H9 (cell line): ENCODE data around the gene ZAP70. TPM values are rescaled to one million over a fixed set of nuclear protein-coding genes. Genes with fewer than 3 reads are reported as not detected.

Experiments used
- DNase-seq: peaks from one replicate; pipeline ENCODE4 v3.0.0-alpha.2; 2017
- H2AFZ ChIP-seq: one replicate; pipeline ENCODE4 v1.6.1; 2013; ENCODE audit warnings: mild to moderate bottlenecking, low read length, control low read depth, moderate library complexity
- H2AK5ac ChIP-seq: 2 replicates; pipeline ENCODE4 v1.6.1; 2013; ENCODE audit warnings: low read length, control low read depth, mixed read lengths; ENCODE audit not compliant: insufficient read length
- H2BK120ac ChIP-seq: one replicate; pipeline ENCODE4 v1.6.1; 2013; ENCODE audit warnings: low read depth, mild to moderate bottlenecking, low read length, control low read depth, inconsistent platforms; ENCODE audit not compliant: poor library complexity, severe bottlenecking
- H2BK12ac ChIP-seq: 2 replicates; pipeline ENCODE4 v1.6.1; 2013; ENCODE audit warnings: low read length, control low read depth, mixed read lengths, low read depth; ENCODE audit not compliant: insufficient read length
- H2BK15ac ChIP-seq: 2 replicates; pipeline ENCODE4 v1.6.1; 2013; ENCODE audit warnings: low read depth, low read length, control low read depth
- H2BK20ac ChIP-seq: one replicate; pipeline ENCODE4 v1.6.1; 2013; ENCODE audit warnings: low read depth, mild to moderate bottlenecking, low read length, control low read depth, inconsistent platforms; ENCODE audit not compliant: poor library complexity, severe bottlenecking
- H2BK5ac ChIP-seq: 2 replicates; pipeline ENCODE4 v1.6.1; 2013; ENCODE audit warnings: low read length, control low read depth, mixed read lengths; ENCODE audit not compliant: insufficient read length
- H3K14ac ChIP-seq: 2 replicates; pipeline ENCODE4 v1.6.1; 2013; ENCODE audit warnings: low read length, control low read depth; ENCODE audit not compliant: insufficient read depth
- H3K18ac ChIP-seq: 2 replicates; pipeline ENCODE4 v1.6.1; 2013; ENCODE audit warnings: low read depth, mild to moderate bottlenecking, mixed read lengths, low read length, control low read depth; ENCODE audit not compliant: insufficient read length
- H3K23ac ChIP-seq: 2 replicates; pipeline ENCODE4 v1.6.1; 2013; ENCODE audit warnings: low read length, control low read depth, mixed read lengths, low read depth; ENCODE audit not compliant: insufficient read length
- H3K23me2 ChIP-seq: 2 replicates; pipeline ENCODE4 v1.6.1; 2013; ENCODE audit warnings: low read depth, mild to moderate bottlenecking, mixed read lengths, low read length, control low read depth; ENCODE audit not compliant: insufficient read length, poor library complexity, severe bottlenecking
- H3K27ac ChIP-seq: 2 replicates; pipeline ENCODE4 v1.5.1; 2013; ENCODE audit warnings: low read length, control low read depth, mixed read lengths, low read depth; ENCODE audit not compliant: insufficient read length
- H3K27me3 ChIP-seq: 2 replicates; pipeline ENCODE4 v1.6.1; 2013; ENCODE audit warnings: low read length, control low read depth, inconsistent platforms; ENCODE audit not compliant: insufficient read depth
- H3K4ac ChIP-seq: 2 replicates; pipeline ENCODE4 v1.6.1; 2013; ENCODE audit warnings: low read depth, mild to moderate bottlenecking, control low read depth, inconsistent platforms, low read length, moderate library complexity
- H3K4me1 ChIP-seq: 2 replicates; pipeline ENCODE4 v1.6.1; 2013; ENCODE audit warnings: low read length, control low read depth, inconsistent platforms; ENCODE audit not compliant: insufficient read depth
- H3K4me2 ChIP-seq: 2 replicates; pipeline ENCODE4 v1.6.1; 2013; ENCODE audit warnings: low read length, control low read depth, mixed read lengths; ENCODE audit not compliant: insufficient read length, insufficient read depth
- H3K56ac ChIP-seq: 2 replicates; pipeline ENCODE4 v1.6.1; 2013; ENCODE audit warnings: low read depth, mild to moderate bottlenecking, mixed read lengths, low read length, control low read depth; ENCODE audit not compliant: insufficient read length
- H3K79me1 ChIP-seq: 2 replicates; pipeline ENCODE4 v1.6.1; 2013; ENCODE audit warnings: low read depth, mild to moderate bottlenecking, moderate library complexity, low read length, control low read depth, inconsistent platforms; ENCODE audit not compliant: insufficient read depth, poor library complexity, severe bottlenecking
- H3K79me2 ChIP-seq: 2 replicates; pipeline ENCODE4 v1.6.1; 2013; ENCODE audit warnings: low read length, control low read depth, inconsistent platforms; ENCODE audit not compliant: insufficient read depth
- H3K9ac ChIP-seq: 2 replicates; pipeline ENCODE4 v1.6.1; 2013; ENCODE audit warnings: low read length, control low read depth, mixed read lengths; ENCODE audit not compliant: insufficient read length; ENCODE audit errors: extremely low read depth
- H3K9me3 ChIP-seq: one replicate; pipeline ENCODE4 v1.6.1; 2013; ENCODE audit warnings: low read depth, low read length, inconsistent platforms; ENCODE audit not compliant: control insufficient read depth
- H3T11ph ChIP-seq: one replicate; pipeline ENCODE4 v1.6.1; 2013; ENCODE audit warnings: mild to moderate bottlenecking, low read length, control low read depth, inconsistent platforms
- H4K20me1 ChIP-seq: one replicate; pipeline ENCODE4 v1.6.1; 2013; ENCODE audit not compliant: control insufficient read depth, insufficient read length, insufficient read depth
- H4K5ac ChIP-seq: 2 replicates; pipeline ENCODE4 v1.6.1; 2013; ENCODE audit warnings: low read depth, mild to moderate bottlenecking, mixed read lengths, low read length, control low read depth; ENCODE audit not compliant: insufficient read length
- H4K8ac ChIP-seq: replicated peaks from 2 replicates; pipeline ENCODE4 v1.6.1; 2013; ENCODE audit warnings: low read length, control low read depth, mixed read lengths, low read depth; ENCODE audit not compliant: insufficient read length
- H4K91ac ChIP-seq: 2 replicates; pipeline ENCODE4 v1.6.1; 2013; ENCODE audit warnings: low read depth, mild to moderate bottlenecking, moderate library complexity, mixed read lengths, low read length, control low read depth; ENCODE audit not compliant: insufficient read length
- H3K27ac Mint-ChIP-seq, 3 experiments: 2 replicates in 2 of 3; 3 replicates in 1 of 3; pipeline ENCODE4 v1.8.0; 2020 to 2021; ENCODE audit warnings: mixed read lengths in 3 of 3, mild to moderate bottlenecking in 1 of 3, moderate library complexity in 1 of 3
- H3K27me3 Mint-ChIP-seq: 2 replicates; pipeline ENCODE4 v1.8.0; 2021; ENCODE audit warnings: low read depth, mild to moderate bottlenecking, moderate library complexity, mixed read lengths
- H3K36me3 Mint-ChIP-seq, 3 experiments: 2 replicates in 2 of 3; 3 replicates in 1 of 3; pipeline ENCODE4 v1.8.0; 2020 to 2021; ENCODE audit warnings: low read depth in 3 of 3, mixed read lengths in 3 of 3; ENCODE audit not compliant: insufficient read depth in 1 of 3
- H3K4me1 Mint-ChIP-seq, 2 experiments: 2 replicates each; pipeline ENCODE4 v1.8.0; 2020; ENCODE audit warnings: mixed read lengths in 2 of 2
- H3K4me3 Mint-ChIP-seq, 2 experiments: 2 replicates in 1 of 2; 3 replicates in 1 of 2; pipeline ENCODE4 v1.8.0; 2020 to 2021; ENCODE audit warnings: mild to moderate bottlenecking in 2 of 2, mixed read lengths in 2 of 2, moderate library complexity in 1 of 2
- H3K9me3 Mint-ChIP-seq, 2 experiments: 2 replicates in 1 of 2; 3 replicates in 1 of 2; pipeline ENCODE4 v1.8.0; 2020; ENCODE audit warnings: mild to moderate bottlenecking in 2 of 2, mixed read lengths in 2 of 2, moderate library complexity in 1 of 2
- CTCF ChIP-seq: fragments of 200-600 bp; sonication (generic); conservative IDR thresholded peaks from 3 replicates; pipeline ENCODE4 v1.8.0; 2021; ENCODE audit warnings: antibody characterized with exemption, mild to moderate bottlenecking
- WGBS: extraction: QIAGEN DNeasy Blood & Tissue Kit; methylation state at CpG from one replicate; pipeline ENCODE4 v1.1.7; 2013; ENCODE audit warnings: missing lambda C conversion rate, low lambda C conversion rate, mixed read lengths; ENCODE audit not compliant: insufficient read length; ENCODE audit errors: extremely low coverage; 5-methylcytosine and 5-hydroxymethylcytosine counted together
- total RNA-seq: library from RNA; stranded (reverse); gene quantifications from 2 replicates; pipeline ENCODE4 v1.2.1, GENCODE V29; 2021

ZAP70 gene
- total RNA-seq, 1 experiment from 2014 or later: 0.24 TPM

DNA sequence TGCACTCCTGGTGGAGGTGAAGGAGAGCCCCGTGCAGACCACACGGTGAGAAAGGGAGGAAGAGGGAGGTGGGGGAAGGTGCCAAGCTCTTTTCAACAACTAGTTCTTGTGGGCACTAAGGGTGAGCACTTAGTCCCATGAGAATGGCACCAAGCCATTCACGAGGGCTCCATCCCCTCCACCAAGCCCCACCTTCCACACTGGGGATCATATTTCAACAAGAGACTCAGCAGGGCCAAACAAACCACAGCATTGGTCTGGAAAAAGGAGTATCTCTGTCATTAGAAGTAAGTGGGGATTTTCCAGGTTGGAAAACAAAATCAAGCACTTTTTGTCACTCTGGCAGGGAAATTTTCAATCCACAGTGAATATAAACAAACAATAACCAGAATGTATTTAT is 38.4 kb downstream of the ZAP70 start:
- H2AFZ ChIP-seq: no peak overlapping the region
- H2BK15ac ChIP-seq: no peak overlapping the region
- H2BK120ac ChIP-seq: no peak overlapping the region
- Mint-ChIP-seq H3K36me3 (peaks cover 2 to 16% (median 12%) of the 10 kb centered on the region in 3 experiments; a peak in 5 of 7 replicates), H3K27me3 (no peaks in the 10 kb centered on the region), H3K9me3 (no peaks in the 10 kb centered on the region), H3K4me1 (peaks cover 33 to 42% of the 10 kb centered on the region in 2 experiments), H3K4me3 (no peak overlapping the region), H3K27ac (peak overlapping the region in 1 of 3 experiments; percentile 47; a peak in 1 of 7 replicates)
- H3K23me2 ChIP-seq: no peaks in the 10 kb centered on the region
- no peak overlapping the region for H3T11ph ChIP-seq
- no peaks in the 10 kb centered on the region for H3K27me3 ChIP-seq
- no peak overlapping the region for H3K18ac ChIP-seq
- no peaks in the 10 kb centered on the region for H3K9me3 ChIP-seq
- no peaks in the 10 kb centered on the region for H3K79me2 ChIP-seq
- no peak overlapping the region for H4K8ac ChIP-seq
- H3K27ac ChIP-seq: no peak overlapping the region
- no peaks in the 10 kb centered on the region for H3K79me1 ChIP-seq
- H3K4ac ChIP-seq: no peak overlapping the region
- H3K4me1 ChIP-seq: 0 out of 2 replicates have a peak, but pooled peaks cover 2% of the 10 kb centered on the region
- no peak for DNase-seq
- no peak for TF ChIP-seq CTCF
- H4K5ac ChIP-seq: no peak overlapping the region
- H2AK5ac ChIP-seq: no peak overlapping the region
- no CpG with 5 or more reads among the region's 3 CpGs for WGBS
- no peak overlapping the region for H2BK12ac ChIP-seq
- no peak overlapping the region for H2BK20ac ChIP-seq
- no peak overlapping the region for H3K56ac ChIP-seq
- H2BK5ac ChIP-seq: no peak overlapping the region
- H3K23ac ChIP-seq: no peak overlapping the region
- H3K14ac ChIP-seq: no peak overlapping the region
- no peak overlapping the region for H3K9ac ChIP-seq
- no peak overlapping the region for H4K91ac ChIP-seq
- H3K4me2 ChIP-seq: no peak overlapping the region
- no peaks in the 10 kb centered on the region for H4K20me1 ChIP-seq
